Upper lobe of left lung (tissue), 6 donors: Measurements from ENCODE around the gene PPAN. TPM values are rescaled to one million over a fixed set of nuclear protein-coding genes. Genes with fewer than 3 reads are reported as not detected.

Experiments used
- ATAC-seq, 2 donors: fragments of 200-7000 bp; cut with Tn5 transposase; one replicate each; pipeline ENCODE4 v1.9.1; 2022; ENCODE audit warnings: mild to moderate bottlenecking in 2 of 2, moderate library complexity in 2 of 2; ENCODE audit not compliant: low FRiP score in 2 of 2
- DNase-seq, 2 donors: peaks; one replicate each; pipeline ENCODE4 v3.0.0-alpha.2; 2019 to 2020
- H3K27ac ChIP-seq, 4 donors: fragments of 200-600 bp; sonication (generic); one replicate each; pipeline ENCODE4 v1.5.1; 2016 to 2019
- H3K27me3 ChIP-seq, 4 donors: fragments of 200-600 bp; sonication (generic); one replicate each; pipeline ENCODE4 v1.5.1; 2017 to 2019
- H3K36me3 ChIP-seq, 4 donors: fragments of 200-600 bp; sonication (generic); one replicate each; pipeline ENCODE4 v1.5.1; 2016 to 2019
- H3K4me1 ChIP-seq, 4 donors: fragments of 200-600 bp; sonication (generic); one replicate each; pipeline ENCODE4 v1.5.1; 2018 to 2019
- H3K4me3 ChIP-seq, 4 donors: fragments of 200-600 bp; sonication (generic); one replicate each; pipeline ENCODE4 v1.5.1; 2017 to 2019; ENCODE audit warnings: mild to moderate bottlenecking in 2 of 4, moderate library complexity in 1 of 4
- H3K9me3 ChIP-seq, 4 donors: fragments of 200-600 bp; sonication (generic); one replicate each; pipeline ENCODE4 v1.5.1; 2018 to 2019
- CTCF ChIP-seq, 6 experiments: fragments of 450-650 bp in 4 of 6; fragments of 200-600 bp in 2 of 6; sonication (generic) in 2 of 6; IDR thresholded peaks; one replicate each; pipeline ENCODE4 v1.5.1; 2016 to 2019; ENCODE audit warnings: antibody characterized with exemption in 6 of 6
- EP300 ChIP-seq, 4 donors: sonication (generic); formaldehyde crosslinking; IDR thresholded peaks; one replicate each; pipeline ENCODE4 v1.5.1; 2017; ENCODE audit warnings: antibody characterized with exemption in 4 of 4, control low read depth in 2 of 4
- POLR2A ChIP-seq, 4 donors: fragments of 450-650 bp; IDR thresholded peaks; one replicate each; pipeline ENCODE4 v1.5.1; 2016 to 2017; ENCODE audit warnings: antibody characterized with exemption in 4 of 4, mild to moderate bottlenecking in 2 of 4
- POLR2AphosphoS5 ChIP-seq, 2 donors: sonication (generic); formaldehyde crosslinking; IDR thresholded peaks; one replicate each; pipeline ENCODE4 v1.5.1; 2017; ENCODE audit warnings: antibody characterized with exemption in 2 of 2
- WGBS, 2 donors: methylation state at CpG; one replicate each; pipeline ENCODE4 v1.1.5; 2017 to 2018; 5-methylcytosine and 5-hydroxymethylcytosine counted together
- total RNA-seq, 6 donors: library from RNA; depleted of rRNA in 4 of 6; stranded (reverse); fragments of >200 nt in 4 of 6; gene quantifications; one replicate each; pipeline versions ENCODE4 v1.1.0 to v1.2.1, GENCODE V29; 2016 to 2021
- donor health status: DM: no; HTN: no; CAD: no; lungs with moderate emphysema.
- donor health status: DM: no; HTN: yes; CAD: no; lungs with severe emphysema.

Gene PPAN
- total RNA-seq, 6 donors from 2014 or later = 18.3 to 46.8 (median 37.8) TPM

GRCh38 chr19:10087296-10088061 is 18.7 kb upstream of the PPAN start:
- H3K4me1 ChIP-seq = peaks cover 4 to 17% (median 8%) of the 10 kb centered on the region in 4 donors
- peaks cover 0 to 34% (median 21%) of the 10 kb centered on the region in 4 donors for H3K36me3 ChIP-seq
- DNase-seq (no peak), ATAC-seq (no peak)
- H3K27ac ChIP-seq = peak overlapping the region in 3 of 4 donors; percentile 92 to 93 (median 93)
- H3K4me3 ChIP-seq = peak overlapping the region in 3 of 4 donors; percentile 91 to 100 (median 91)
- TF ChIP-seq POLR2A (IDR thresholded peaks at IDR 0.05) (no peak), CTCF (IDR thresholded peaks at IDR 0.05) (no peak), POLR2AphosphoS5 (IDR thresholded peaks at IDR 0.05) (no peak), EP300 (IDR thresholded peaks at IDR 0.05) (no peak)
- no peaks in the 10 kb centered on the region for H3K27me3 ChIP-seq
- 91 to 93% methylated on average over 18 of the region's 18 CpGs for WGBS, 2 donors
- no peaks in the 10 kb centered on the region for H3K9me3 ChIP-seq

- no peak for TF ChIP-seq EP300 (IDR thresholded peaks at IDR 0.05)
- TF ChIP-seq POLR2AphosphoS5 (IDR thresholded peaks at IDR 0.05) = no peak
- no peak for TF ChIP-seq POLR2A (IDR thresholded peaks at IDR 0.05)
- TF ChIP-seq CTCF (IDR thresholded peaks at IDR 0.05) = no peak
- H3K4me3 ChIP-seq = no peak overlapping the region
- WGBS, 2 donors = 89 to 95% methylated on average over 2 to 6 of the region's 6 CpGs
- DNase-seq (no peak), ATAC-seq (no peak)
- H3K27ac ChIP-seq = no peak overlapping the region
- peaks cover 0 to 45% (median 26%) of the 10 kb centered on the region in 4 donors for H3K36me3 ChIP-seq
- H3K4me1 ChIP-seq = peaks cover 4 to 17% (median 8%) of the 10 kb centered on the region in 4 donors
- H3K27me3 ChIP-seq = no peaks in the 10 kb centered on the region
- H3K9me3 ChIP-seq = no peaks in the 10 kb centered on the region
These were observed 17.1 kb upstream of the PPAN start for GRCh38 chr19:10088949-10089554.

- DNase-seq (peak in 1 of 2 donors; percentile 75), ATAC-seq (no peak)
- Histone ChIP-seq H3K4me3 (no peak overlapping the region), H3K27me3 (no peaks in the 10 kb centered on the region), H3K27ac (no peak overlapping the region), H3K9me3 (no peaks in the 10 kb centered on the region), H3K36me3 (peaks cover 0 to 45% (median 26%) of the 10 kb centered on the region in 4 donors), H3K4me1 (peaks cover 4 to 17% (median 8%) of the 10 kb centered on the region in 4 donors)
- TF ChIP-seq POLR2A (IDR thresholded peaks at IDR 0.05) (no peak), EP300 (IDR thresholded peaks at IDR 0.05) (no peak)
- WGBS, 2 donors = 89 to 90% methylated on average over 11 to 15 of the region's 15 CpGs
These were observed 16.3 kb upstream of the PPAN start for GRCh38 chr19:10089801-10090375.

GRCh38 chr19:10091370-10091687 is 14.8 kb upstream of the PPAN start:
- no peak overlapping the region for H3K4me3 ChIP-seq
- ATAC-seq (no peak), DNase-seq (peak in 1 of 2 donors; percentile 77)
- TF ChIP-seq CTCF (IDR thresholded peaks at IDR 0.05) (no peak), EP300 (IDR thresholded peaks at IDR 0.05) (no peak), POLR2AphosphoS5 (IDR thresholded peaks at IDR 0.05) (no peak), POLR2A (IDR thresholded peaks at IDR 0.05) (no peak)
- H3K9me3 ChIP-seq = no peaks in the 10 kb centered on the region
- peaks cover 7 to 20% (median 13%) of the 10 kb centered on the region in 4 donors for H3K4me1 ChIP-seq
- no peak overlapping the region for H3K27ac ChIP-seq
- 96 to 100% methylated on average over 3 to 11 of the region's 17 CpGs for WGBS, 2 donors
- H3K36me3 ChIP-seq = peaks cover 0 to 45% (median 26%) of the 10 kb centered on the region in 4 donors
- H3K27me3 ChIP-seq = no peaks in the 10 kb centered on the region

- Histone ChIP-seq H3K9me3 (no peaks in the 10 kb centered on the region), H3K27ac (no peak overlapping the region), H3K4me3 (no peak overlapping the region), H3K27me3 (no peaks in the 10 kb centered on the region), H3K36me3 (peaks cover 0 to 45% (median 26%) of the 10 kb centered on the region in 4 donors), H3K4me1 (peaks cover 11 to 18% (median 14%) of the 10 kb centered on the region in 4 donors)
- ATAC-seq (no peak), DNase-seq (no peak)
- WGBS, 2 donors = 82 to 85% methylated on average over 12 to 13 of the region's 13 CpGs
- no peak for TF ChIP-seq CTCF (IDR thresholded peaks at IDR 0.05)
- no peak for TF ChIP-seq POLR2A (IDR thresholded peaks at IDR 0.05)
- TF ChIP-seq EP300 (IDR thresholded peaks at IDR 0.05) = no peak
- no peak for TF ChIP-seq POLR2AphosphoS5 (IDR thresholded peaks at IDR 0.05)
These were observed 14.1 kb upstream of the PPAN start for GRCh38 chr19:10091895-10092641.
